Keratinocyte (primary cell): ENCODE measurements around the gene RGS6. TPM values are rescaled to one million over a fixed set of nuclear protein-coding genes. Genes with fewer than 3 reads are reported as not detected.

ENCODE experiments used
- DNase-seq: peaks from one replicate; pipeline ENCODE4 v3.0.0-alpha.2; 2011; ENCODE audit warnings: low read depth, missing footprints, low spot score
- FAIRE-seq: peaks from 2 replicates; lab custom pipeline; 2011; peaks lifted over from hg19 to GRCh38; lab: Jason Lieb, UNC
- H2AFZ ChIP-seq: 2 replicates; pipeline ENCODE4 v1.6.0; 2012; ENCODE audit warnings: low read length, control low read depth, inconsistent platforms; ENCODE audit not compliant: control insufficient read depth
- H3K27ac ChIP-seq: 2 replicates; pipeline ENCODE4 v1.5.1; 2011; ENCODE audit warnings: low read length; ENCODE audit not compliant: control insufficient read depth, insufficient read depth
- H3K27me3 ChIP-seq: 3 replicates; pipeline ENCODE4 v1.6.0; 2011; ENCODE audit warnings: low read length; ENCODE audit not compliant: control insufficient read depth, insufficient read depth; ENCODE audit errors: extremely low read depth
- H3K36me3 ChIP-seq, 2 experiments: 2 replicates in 1 of 2; 3 replicates in 1 of 2; pipeline ENCODE4 v1.5.1; 2011; ENCODE audit warnings: low read length in 2 of 2, mild to moderate bottlenecking in 1 of 2; ENCODE audit not compliant: control insufficient read depth in 2 of 2, insufficient read depth in 2 of 2; ENCODE audit errors: extremely low read depth in 1 of 2
- H3K4me1 ChIP-seq: 3 replicates; pipeline ENCODE4 v1.5.1; 2011; ENCODE audit warnings: low read length; ENCODE audit not compliant: control insufficient read depth, insufficient read depth; ENCODE audit errors: extremely low read depth
- H3K4me2 ChIP-seq: 3 replicates; pipeline ENCODE4 v1.6.0; 2011; ENCODE audit warnings: low read depth, low read length; ENCODE audit not compliant: control insufficient read depth, insufficient read depth; ENCODE audit errors: extremely low read depth
- H3K4me3 ChIP-seq, 3 experiments: fragments of 200-600 bp in 1 of 3; sonication (generic) in 1 of 3; 2 replicates in 2 of 3; 3 replicates in 1 of 3; pipeline ENCODE4 v1.5.1; 2011 to 2016; ENCODE audit warnings: low read length in 3 of 3, mild to moderate bottlenecking in 3 of 3, control low read depth in 2 of 3, inconsistent platforms in 1 of 3, low read depth in 1 of 3, mixed read lengths in 1 of 3, mixed run types in 1 of 3, moderate library complexity in 1 of 3; ENCODE audit not compliant: control insufficient read depth in 2 of 3, insufficient read depth in 2 of 3; ENCODE audit errors: extremely low read depth in 1 of 3
- H3K79me2 ChIP-seq: 2 replicates; pipeline ENCODE4 v1.6.0; 2012; ENCODE audit warnings: low read length; ENCODE audit not compliant: control insufficient read depth, insufficient read depth
- H3K9ac ChIP-seq: 3 replicates; pipeline ENCODE4 v1.6.0; 2011; ENCODE audit warnings: low read length; ENCODE audit not compliant: control insufficient read depth, insufficient read depth; ENCODE audit errors: extremely low read depth
- H3K9me1 ChIP-seq: 3 replicates; pipeline ENCODE4 v1.6.0; 2011; ENCODE audit warnings: low read length; ENCODE audit not compliant: control insufficient read depth, insufficient read depth; ENCODE audit errors: extremely low read depth
- H3K9me3 ChIP-seq: 2 replicates; pipeline ENCODE4 v1.5.1; 2012; ENCODE audit warnings: low read depth, low read length; ENCODE audit not compliant: control insufficient read depth
- H4K20me1 ChIP-seq: 3 replicates; pipeline ENCODE4 v1.6.0; 2011; ENCODE audit warnings: low read length; ENCODE audit not compliant: control insufficient read depth, insufficient read depth; ENCODE audit errors: extremely low read depth
- EZH2 ChIP-seq: IDR thresholded peaks from one replicate; pipeline ENCODE4 v1.6.1; 2012; ENCODE audit warnings: inconsistent platforms, mild to moderate bottlenecking, low read length, moderate library complexity
- dilution Hi-C: fragments of 300-500 bp; cut with MboI; formaldehyde crosslinking; loops from one replicate; pipeline ENCODE4 v1.7.0; 2020; ENCODE audit warnings: low sequenced_read_pairs; ENCODE audit not compliant: extremely low pct_ligation_motif_present
- polyA plus RNA-seq, 5 experiments: library from polyadenylated mRNA; depleted of rRNA in 3 of 5; stranded (reverse) in 3 of 5; stranded (forward) in 1 of 5; unstranded in 1 of 5; fragments of >200 nt; gene quantifications; 1 replicate in 1 of 5; 2 replicates in 3 of 5; 3 replicates in 1 of 5; pipeline versions ENCODE4 v1.2.1 to v1.2.3, GENCODE V29; 2011 to 2012; ENCODE audit warnings: missing spikeins in 2 of 5, low read depth in 1 of 5, low replicate concordance in 1 of 5
- TF ChIP-seq, protein P1 (sequence below), 3 experiments: IDR thresholded peaks in 1 of 3; conservative IDR thresholded peaks in 1 of 3; optimal IDR thresholded peaks in 1 of 3; 2 replicates in 2 of 3; 3 replicates in 1 of 3; pipeline versions ENCODE3 to v1.5.1; 2011; ENCODE audit warnings: low read length in 3 of 3, mild to moderate bottlenecking in 3 of 3, moderate library complexity in 2 of 3, control low read depth in 1 of 3, inconsistent platforms in 1 of 3; ENCODE audit not compliant: insufficient read depth in 2 of 3; ENCODE audit errors: extremely low read depth in 1 of 3

The RGS6 gene
- polyA plus RNA-seq, 1 donor (not counting 4 experiments of a cell fraction or from before 2014, with no cell fraction given), result not detected

DNA sequence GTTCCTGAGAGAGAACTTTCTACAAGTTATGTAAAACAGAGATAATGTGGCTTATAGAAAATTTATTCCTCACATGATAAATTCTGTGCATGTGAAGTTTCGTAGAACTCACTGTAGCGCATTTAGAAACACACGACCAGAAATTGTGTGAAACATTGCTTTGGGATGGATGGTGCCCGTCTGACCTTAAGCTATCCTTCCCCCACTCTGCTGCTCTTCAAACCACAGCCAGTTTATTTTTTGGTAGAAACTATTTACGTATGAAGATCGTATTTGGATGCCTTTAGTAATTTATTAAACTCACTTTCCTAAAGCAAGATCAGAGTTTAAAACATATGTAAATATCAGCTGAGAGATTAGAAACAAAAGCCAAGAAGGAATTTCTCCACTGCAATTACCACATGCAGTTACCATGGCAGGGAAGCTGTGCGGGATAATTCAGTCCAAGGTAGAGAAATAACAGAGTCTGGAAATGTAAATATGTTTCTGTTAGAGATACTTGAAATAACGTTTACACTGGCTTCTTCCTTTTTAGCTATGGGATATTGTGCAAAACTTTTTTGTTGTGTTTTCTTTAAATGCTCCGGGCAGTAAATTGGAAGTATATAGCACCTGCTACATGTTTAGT, 382.7 kb downstream of the RGS6 start:
- dilution Hi-C loops, result no loop called here
- no peak for FAIRE-seq
- no peaks in the 10 kb centered on the region for H3K79me2 ChIP-seq
- H3K36me3 ChIP-seq, result no peaks in the 10 kb centered on the region
- no peak for DNase-seq
- no peak overlapping the region for H3K4me2 ChIP-seq
- no peaks in the 10 kb centered on the region for H4K20me1 ChIP-seq
- H3K9me1 ChIP-seq, result no peaks in the 10 kb centered on the region
- H3K27me3 ChIP-seq, result no peaks in the 10 kb centered on the region
- no peak overlapping the region for H2AFZ ChIP-seq
- TF ChIP-seq, protein P1, sequence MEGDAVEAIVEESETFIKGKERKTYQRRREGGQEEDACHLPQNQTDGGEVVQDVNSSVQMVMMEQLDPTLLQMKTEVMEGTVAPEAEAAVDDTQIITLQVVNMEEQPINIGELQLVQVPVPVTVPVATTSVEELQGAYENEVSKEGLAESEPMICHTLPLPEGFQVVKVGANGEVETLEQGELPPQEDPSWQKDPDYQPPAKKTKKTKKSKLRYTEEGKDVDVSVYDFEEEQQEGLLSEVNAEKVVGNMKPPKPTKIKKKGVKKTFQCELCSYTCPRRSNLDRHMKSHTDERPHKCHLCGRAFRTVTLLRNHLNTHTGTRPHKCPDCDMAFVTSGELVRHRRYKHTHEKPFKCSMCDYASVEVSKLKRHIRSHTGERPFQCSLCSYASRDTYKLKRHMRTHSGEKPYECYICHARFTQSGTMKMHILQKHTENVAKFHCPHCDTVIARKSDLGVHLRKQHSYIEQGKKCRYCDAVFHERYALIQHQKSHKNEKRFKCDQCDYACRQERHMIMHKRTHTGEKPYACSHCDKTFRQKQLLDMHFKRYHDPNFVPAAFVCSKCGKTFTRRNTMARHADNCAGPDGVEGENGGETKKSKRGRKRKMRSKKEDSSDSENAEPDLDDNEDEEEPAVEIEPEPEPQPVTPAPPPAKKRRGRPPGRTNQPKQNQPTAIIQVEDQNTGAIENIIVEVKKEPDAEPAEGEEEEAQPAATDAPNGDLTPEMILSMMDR (optimal IDR thresholded peaks at IDR 0.05 in 1 of 3, IDR thresholded peaks at IDR 0.05 in 1 of 3, conservative IDR thresholded peaks at IDR 0.05 in 1 of 3; ENCODE audit: extremely low read depth in 1 of 3, insufficient read depth in 2 of 3, low read length in 3 of 3), result no peak
- no peak for TF ChIP-seq EZH2
- peaks cover 3% of the 10 kb centered on the region for H3K9me3 ChIP-seq
- H3K4me3 ChIP-seq, result no peak overlapping the region
- H3K4me1 ChIP-seq, result no peaks in the 10 kb centered on the region
- H3K27ac ChIP-seq, result no peak overlapping the region
- H3K9ac ChIP-seq, result no peak overlapping the region

DNA sequence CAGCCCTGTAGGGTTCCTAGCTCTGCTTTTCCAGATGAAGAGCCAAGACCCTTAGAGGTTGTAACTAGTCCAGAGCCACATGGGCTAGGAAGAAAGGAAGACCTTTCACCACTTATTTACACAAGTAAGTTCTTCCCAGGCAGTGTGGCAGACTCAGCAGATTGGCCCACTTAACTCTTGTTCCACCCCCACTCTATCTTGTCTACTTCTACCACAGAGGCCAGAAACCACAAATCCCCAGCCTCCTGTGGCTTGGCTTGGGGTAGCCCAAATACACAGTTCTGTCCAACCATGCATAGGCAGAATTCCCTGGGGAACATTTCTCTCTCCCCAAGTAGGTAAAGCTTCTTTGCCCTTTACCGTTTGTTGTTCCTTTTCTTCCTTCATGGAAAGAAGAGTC, 383.5 kb downstream of the RGS6 start:
- Histone ChIP-seq H3K9me3 (peaks cover 3% of the 10 kb centered on the region), H3K27me3 (no peaks in the 10 kb centered on the region), H3K79me2 (no peaks in the 10 kb centered on the region), H2AFZ (no peak overlapping the region), H3K4me1 (no peaks in the 10 kb centered on the region), H3K27ac (no peak overlapping the region), H3K4me2 (no peak overlapping the region), H4K20me1 (no peaks in the 10 kb centered on the region), H3K36me3 (no peaks in the 10 kb centered on the region), H3K9me1 (no peaks in the 10 kb centered on the region), H3K4me3 (no peak overlapping the region), H3K9ac (no peak overlapping the region)
- FAIRE-seq, result no peak
- dilution Hi-C loops, result no loop called here
- no peak for DNase-seq
- TF ChIP-seq, protein P1 (optimal IDR thresholded peaks at IDR 0.05 in 1 of 3, IDR thresholded peaks at IDR 0.05 in 1 of 3, conservative IDR thresholded peaks at IDR 0.05 in 1 of 3; ENCODE audit: extremely low read depth in 1 of 3, insufficient read depth in 2 of 3, low read length in 3 of 3), result no peak
- no peak for TF ChIP-seq EZH2
